K562 (cell line): ENCODE measurements around the gene ANO10. TPM values are rescaled to one million over a fixed set of nuclear protein-coding genes. Genes with fewer than 3 reads are reported as not detected.
A peak's percentile ranks its signal among the peaks of the same experiment; 100 is the strongest.

Source experiments
- ATAC-seq: fragments of 200-7000 bp; cut with Tn5 transposase; 3 replicates; pipeline ENCODE4 v1.9.1; 2020; ENCODE audit warnings: moderate library complexity
- BruUV-seq: library from RNA; stranded (reverse); fragments of 400-500 nt; replicated peaks from 2 replicates; lab custom pipeline; 2021; lab: Mats Ljungman, UMichigan
- CTCF ChIA-PET: fragments of 300-600 bp; formaldehyde crosslinking; extraction: SDS; loops from one replicate; lab custom pipeline; 2021; ENCODE audit warnings: low intra/inter-chr PET ratio; lab: Yijun Ruan, JAX
- POLR2A ChIA-PET: fragments of 300-600, 350-650 bp; sonication (Branson Sonifier 250); formaldehyde crosslinking; extraction: SDS; loops from one replicate; lab custom pipeline; 2021; ENCODE audit warnings: antibody characterized with exemption, inconsistent platforms; lab: Yijun Ruan, JAX
- DNase-seq, 4 experiments: peaks; one replicate each; pipeline versions ENCODE4 v3.0.0 to v3.0.0-alpha.2; 2011 to 2018; ENCODE audit warnings: low spot score in 3 of 4, mixed read lengths in 3 of 4; ENCODE audit errors: extremely low read depth in 1 of 4
- FAIRE-seq: peaks from 2 replicates; lab custom pipeline; 2011; peaks lifted over from hg19 to GRCh38; lab: Jason Lieb, UNC
- H2AFZ ChIP-seq: 2 replicates; pipeline ENCODE4 v1.6.0; 2011; ENCODE audit warnings: low read depth, low read length, control low read depth, inconsistent platforms
- H3K27ac ChIP-seq: fragments of 200-600 bp; 3 replicates; pipeline ENCODE4 v1.8.0; 2011; ENCODE audit warnings: low read depth, mild to moderate bottlenecking, control low read depth, inconsistent platforms, low read length, moderate library complexity, mixed read lengths; ENCODE audit errors: extremely low read depth
- H3K27me3 ChIP-seq, 2 experiments: fragments of 300-600 bp in 1 of 2; 2 replicates in 1 of 2; 3 replicates in 1 of 2; pipeline versions ENCODE4 v1.6.0 to v1.8.0; 2011; ENCODE audit warnings: inconsistent platforms in 2 of 2, low read length in 2 of 2, mild to moderate bottlenecking in 1 of 2, mixed read lengths in 1 of 2, moderate library complexity in 1 of 2; ENCODE audit not compliant: control insufficient read depth in 2 of 2, insufficient read depth in 2 of 2
- H3K36me3 ChIP-seq: fragments of 300-600 bp; 3 replicates; pipeline ENCODE4 v1.8.0; 2011; ENCODE audit warnings: mild to moderate bottlenecking, low read length, inconsistent platforms; ENCODE audit not compliant: control insufficient read depth, insufficient read depth
- H3K4me1 ChIP-seq, 2 experiments: fragments of 200-600 bp in 1 of 2; replicated peaks in 1 of 2; 2 replicates in 1 of 2; 3 replicates in 1 of 2; pipeline versions ENCODE4 v1.5.1 to v1.8.0; 2011; ENCODE audit warnings: inconsistent platforms in 2 of 2, low read length in 2 of 2, mild to moderate bottlenecking in 1 of 2, mixed read lengths in 1 of 2, moderate library complexity in 1 of 2; ENCODE audit not compliant: control insufficient read depth in 2 of 2, insufficient read depth in 2 of 2
- H3K4me2 ChIP-seq: 2 replicates; pipeline ENCODE4 v1.6.1; 2011; ENCODE audit warnings: low read length, control low read depth, inconsistent platforms, mixed read lengths; ENCODE audit not compliant: insufficient read depth
- H3K4me3 ChIP-seq: fragments of 200-600 bp; sonication (generic), shearing (Covaris generic); 2 replicates; pipeline ENCODE4 v1.5.1; 2016; ENCODE audit warnings: control low read depth, inconsistent platforms
- H3K79me2 ChIP-seq: fragments of 200-600 bp; 3 replicates; pipeline ENCODE4 v1.8.0; 2011; ENCODE audit warnings: low read length, inconsistent platforms; ENCODE audit not compliant: control insufficient read depth, insufficient read depth
- H3K9ac ChIP-seq, 2 experiments: 2 replicates each; pipeline versions ENCODE4 v1.6.0 to v1.6.1; 2011; ENCODE audit warnings: low read depth in 2 of 2, low read length in 2 of 2, control low read depth in 1 of 2, inconsistent platforms in 1 of 2, mild to moderate bottlenecking in 1 of 2, mixed read lengths in 1 of 2; ENCODE audit not compliant: insufficient read depth in 1 of 2
- H3K9me1 ChIP-seq: one replicate; pipeline ENCODE4 v1.6.0; 2011; ENCODE audit warnings: inconsistent platforms, mild to moderate bottlenecking, low read length, moderate library complexity; ENCODE audit not compliant: control insufficient read depth, insufficient read depth
- H3K9me3 ChIP-seq: replicated peaks from 2 replicates; pipeline ENCODE4 v1.5.1; 2011; ENCODE audit warnings: low read depth, low read length, inconsistent platforms; ENCODE audit not compliant: control insufficient read depth, insufficient read depth
- H4K20me1 ChIP-seq: replicated peaks from 2 replicates; pipeline ENCODE4 v1.6.1; 2011; ENCODE audit warnings: low read length, inconsistent platforms, mixed read lengths; ENCODE audit not compliant: control insufficient read depth, insufficient read depth
- CTCF ChIP-seq, 3 experiments: IDR thresholded peaks in 2 of 3; conservative IDR thresholded peaks in 1 of 3; 2 replicates each; pipeline ENCODE4 v1.5.1; 2011 to 2012; ENCODE audit warnings: low read length in 3 of 3, mild to moderate bottlenecking in 3 of 3, control low read depth in 2 of 3, improper control_type of control experiment in 1 of 3, inconsistent platforms in 1 of 3, low read depth in 1 of 3, mixed read lengths in 1 of 3, moderate library complexity in 1 of 3; ENCODE audit not compliant: insufficient read depth in 2 of 3
- TAF15 ChIP-seq: fragments of 200-400 bp; formaldehyde crosslinking; IDR thresholded peaks from 2 replicates; pipeline ENCODE4 v1.6.1; 2017; ENCODE audit warnings: mild to moderate bottlenecking, low read depth, low read length, moderate library complexity
- TSC22D4 ChIP-seq: fragments of 450-650 bp; IDR thresholded peaks from 2 replicates; pipeline ENCODE4 v1.6.1; 2016; ENCODE audit warnings: missing genetic modification characterization, missing biosample characterization, control low read depth
- WGBS: fragments of 100-300 bp; shearing (Covaris generic); methylation state at CpG from one replicate; pipeline ENCODE4 v1.1.6; 2016; ENCODE audit warnings: low coverage, mixed read lengths; ENCODE audit not compliant: insufficient coverage; ENCODE audit errors: missing lambda C conversion rate; 5-methylcytosine and 5-hydroxymethylcytosine counted together
- in situ Hi-C: fragments of 300-500 bp; cut with MboI; formaldehyde crosslinking; loops from 4 replicates; pipeline ENCODE4 v1.15.0; 2018; ENCODE audit warnings: inconsistent platforms, mixed read lengths
- intact Hi-C: fragments of 100-400 bp; cut with micrococcal nuclease; formaldehyde crosslinking; loops from 2 replicates; pipeline ENCODE4 v1.14.2; 2022
- polyA plus RNA-seq, 8 experiments: library from polyadenylated mRNA; depleted of rRNA in 4 of 8; stranded (reverse) in 5 of 8; unstranded in 3 of 8; fragments of >200 nt; fragmentation: Nextera tagmentation in 2 of 8; fragmentation: Illumina TruSeq in 1 of 8; extraction: Ambion mirVana in 2 of 8; extraction: Trizol in 1 of 8; gene quantifications; 2 replicates each; pipeline versions ENCODE4 v1.2.1 to v1.2.3, GENCODE V29; 2011 to 2014; ENCODE audit warnings: inconsistent platforms in 1 of 8, missing spikeins in 1 of 8
- total RNA-seq, 7 experiments: library from RNA; depleted of rRNA in 6 of 7; stranded (reverse); fragments of >200 nt in 6 of 7; fragmentation: Illumina TruSeq in 2 of 7; extraction: Trizol in 2 of 7; gene quantifications; 2 replicates each; pipeline versions ENCODE4 v1.2.1 to v1.2.3, GENCODE V29; 2011 to 2021; ENCODE audit warnings: low replicate concordance in 1 of 7

Gene ANO10
- total and polyA plus RNA-seq, 9 of the 15 experiments (the other 6 are each of a cell fraction or from before 2014, with no cell fraction given): 6.4 to 46.0 (median 32.3) TPM

GRCh38 chr3:43348852-43349574 lies 272.8 kb downstream of the ANO10 start:
- H2AFZ ChIP-seq: no peak overlapping the region
- H3K9me3 ChIP-seq: 0 out of 2 replicates have a peak, but pooled peaks cover 1% of the 10 kb centered on the region
- H3K36me3 ChIP-seq: peaks cover 18% of the 10 kb centered on the region; the same call in 2 of the 3 replicates
- no peaks in the 10 kb centered on the region for H3K27me3 ChIP-seq
- no peaks in the 10 kb centered on the region for H4K20me1 ChIP-seq
- ATAC-seq (no peak), FAIRE-seq (no peak), DNase-seq (no peak)
- in situ Hi-C loops (no loop called here), intact Hi-C loops (no loop called here)
- 83% methylated on average over 4 of the region's 4 CpGs for WGBS
- BruUV-seq: no TSS peak
- H3K4me2 ChIP-seq: no peak overlapping the region
- no peak overlapping the region for H3K9ac ChIP-seq
- POLR2A ChIA-PET: interaction anchor here (0.8 to 1.4 kb wide), 3 partner anchors 10 to 86 kb away, joined by 3 to 4 read pairs (median 4); no protein-coding TSS in a partner anchor
- no peaks in the 10 kb centered on the region for H3K9me1 ChIP-seq
- H3K79me2 ChIP-seq: no peaks in the 10 kb centered on the region
- no peak overlapping the region for H3K4me3 ChIP-seq
- no peak overlapping the region for H3K27ac ChIP-seq
- CTCF ChIA-PET: no interaction called here
- TF ChIP-seq TAF15 (no peak), CTCF (IDR thresholded peaks at IDR 0.05 in 2 of 3, conservative IDR thresholded peaks at IDR 0.05 in 1 of 3; ENCODE audit: insufficient read depth in 2 of 3, low read depth in 1 of 3, low read length in 3 of 3) (0 out of 6 replicates have a peak, but pooled peaks of 1 of the 3 experiments have one; percentile 4), TSC22D4 (tag) (no peak)
- no peaks in the 10 kb centered on the region; a peak in 1 of 5 replicates for H3K4me1 ChIP-seq
